Stimulated activated CD4-positive, alpha-beta T cell treated with anti-CD3 and anti-CD28 coated beads, Interleukin-1b, Interleukin-23, amount 100 ng/mL, for 24 hours (primary cell): ENCODE measurements around the gene DRG2.

ENCODE experiments used
- DNase-seq, 4 experiments: peaks; one replicate each; pipeline ENCODE4 v3.0.0-alpha.2; 2020; ENCODE audit warnings: low read depth in 4 of 4, low spot score in 1 of 4

DRG2 gene

DNA sequence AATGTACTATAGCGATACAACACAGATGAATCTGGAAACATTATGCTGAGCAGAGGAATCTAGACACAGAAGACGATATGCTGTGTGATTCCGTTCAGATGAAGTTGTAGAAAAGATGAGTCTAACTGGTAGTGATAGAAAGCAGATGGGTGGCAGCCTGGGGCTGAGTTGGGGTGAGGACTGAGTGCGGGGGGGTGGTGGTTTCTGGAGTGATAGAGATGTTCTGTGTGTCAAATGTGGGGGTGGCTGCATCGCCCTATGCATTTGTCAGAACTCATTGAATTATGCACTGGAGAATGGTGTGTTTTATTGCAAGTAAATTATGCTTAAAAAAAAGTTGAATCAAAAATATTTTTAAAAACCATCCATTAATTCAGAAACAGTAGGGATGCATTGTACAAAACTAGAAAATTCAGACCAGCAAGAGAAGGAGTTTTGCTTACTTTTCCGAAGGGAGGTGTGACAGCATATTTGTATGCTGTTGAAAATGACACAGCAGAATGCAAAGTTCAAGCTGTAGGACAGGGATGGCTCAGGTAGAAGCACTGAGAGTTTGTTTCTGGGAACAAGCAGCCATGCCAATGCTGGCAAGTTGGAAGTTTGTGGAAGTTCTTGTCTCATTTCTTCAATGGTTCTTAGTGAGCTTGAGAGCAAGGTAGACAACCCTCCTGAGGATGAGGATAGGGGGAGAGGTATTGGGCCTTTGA, 13.0 kb upstream of the DRG2 start:
- no peak for DNase-seq

DNA sequence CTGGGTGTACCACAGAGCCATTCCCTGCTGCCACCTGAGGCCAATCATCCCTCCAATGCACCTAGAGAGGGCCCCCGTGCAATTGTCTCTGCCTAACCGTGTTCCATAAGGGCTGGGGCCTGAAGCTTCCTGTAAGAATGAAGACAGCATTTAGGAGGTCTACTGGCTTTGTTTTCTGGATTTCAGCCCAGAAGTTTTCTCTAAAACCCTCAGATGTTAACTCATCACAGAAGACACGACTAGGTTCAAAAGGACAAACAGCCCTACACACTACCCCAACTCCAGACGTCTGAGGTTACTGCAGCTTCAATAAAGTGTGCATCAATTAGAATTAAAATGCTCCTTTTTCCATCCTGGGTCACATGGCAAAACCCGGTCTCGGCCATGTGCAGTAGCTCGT, 10.8 kb upstream of the DRG2 start:
- no peak for DNase-seq

DNA sequence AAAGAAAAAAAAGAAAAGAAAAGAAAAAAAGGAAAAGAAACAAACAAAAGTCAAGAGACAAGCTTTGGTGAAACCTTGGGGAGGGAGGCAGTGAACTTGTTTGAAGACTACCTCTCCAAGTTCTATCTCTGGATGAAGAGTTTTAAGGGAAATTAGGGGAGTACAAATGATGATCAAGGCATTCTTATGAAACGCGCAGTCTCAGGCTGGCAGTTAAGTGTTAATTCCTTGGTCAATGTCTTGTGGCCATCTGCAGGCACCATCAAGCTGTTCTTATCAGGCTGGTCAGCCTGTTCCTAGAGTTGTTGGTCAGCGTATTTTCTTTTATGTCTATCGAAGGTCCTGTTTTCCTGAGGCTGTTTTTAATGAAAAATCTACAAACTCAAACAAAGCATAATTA, 8.2 kb upstream of the DRG2 start:
- DNase-seq: no peak

DNA sequence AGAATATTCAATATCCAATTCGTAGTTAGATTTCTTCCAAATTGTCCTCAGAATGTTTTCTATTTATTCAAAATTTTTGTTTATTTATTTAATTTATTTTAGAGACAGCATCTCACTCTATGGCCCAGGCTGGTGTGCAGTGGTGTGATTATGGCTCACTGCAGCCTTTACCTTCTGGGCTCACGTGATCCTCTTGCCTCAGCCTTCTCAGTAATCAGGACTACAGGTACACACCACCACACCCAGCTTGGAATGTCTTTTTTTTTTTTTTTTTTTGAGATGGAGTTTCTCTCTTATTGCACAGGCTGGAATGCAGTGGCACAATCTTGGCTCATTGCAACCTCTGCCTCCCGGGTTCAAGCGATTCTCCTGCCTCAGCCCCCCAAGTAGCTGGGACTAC, 3.5 kb upstream of the DRG2 start:
- DNase-seq: no peak

DNA sequence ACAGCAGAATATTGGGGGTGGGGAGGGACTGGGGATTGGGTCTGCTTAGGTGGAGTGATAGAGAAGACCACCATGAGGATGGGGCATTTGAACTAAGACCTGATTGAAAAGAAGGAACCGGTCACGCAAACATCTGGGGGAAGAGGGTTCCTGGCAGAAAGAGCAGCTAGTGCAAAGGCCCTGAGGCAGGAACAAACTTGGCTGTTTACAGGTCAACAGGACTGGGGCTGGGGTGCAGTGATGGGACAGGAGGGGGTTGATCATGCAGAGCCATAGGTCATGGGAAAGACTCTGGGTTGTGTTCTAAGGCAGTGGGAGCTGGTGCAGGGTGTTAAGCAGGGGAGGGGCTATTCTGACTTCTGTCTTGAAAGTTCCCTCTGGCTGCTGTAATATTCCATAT, 1.9 kb downstream of the DRG2 start:
- no peak for DNase-seq

DNA sequence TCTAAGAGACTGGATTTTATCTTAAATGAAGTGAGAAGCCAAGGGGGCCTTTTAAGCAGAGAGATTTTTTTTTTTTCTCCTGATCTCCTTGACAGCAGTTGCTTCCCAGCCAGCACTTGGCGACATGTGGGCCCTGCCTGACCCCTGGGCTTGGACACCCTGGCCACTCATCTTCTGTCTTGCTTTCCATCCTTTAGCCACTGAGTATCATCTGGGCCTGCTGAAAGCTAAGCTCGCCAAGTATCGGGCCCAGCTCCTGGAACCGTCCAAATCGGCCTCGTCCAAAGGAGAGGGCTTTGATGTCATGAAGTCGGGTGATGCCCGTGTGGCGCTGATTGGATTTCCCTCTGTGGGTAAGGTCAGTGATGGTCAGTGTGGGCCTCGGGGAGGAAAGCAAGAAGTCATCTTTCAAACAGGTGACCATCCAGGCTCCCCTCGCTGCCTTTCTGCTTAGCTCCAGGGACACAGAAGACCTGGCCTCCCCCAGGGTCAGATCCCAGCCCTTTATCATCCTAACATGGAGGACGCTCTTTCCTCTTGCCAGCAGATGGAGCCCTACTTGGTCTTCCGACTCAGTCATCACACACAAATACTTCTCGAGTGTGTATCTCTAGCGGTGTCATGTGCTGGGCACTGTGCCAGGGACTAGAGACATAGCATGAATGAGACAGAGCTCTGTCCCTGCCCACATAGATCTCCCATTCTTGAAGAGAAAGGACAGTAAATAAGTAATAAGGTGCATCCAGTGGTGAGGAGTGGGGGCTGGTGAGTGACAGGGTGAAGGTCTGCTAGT, 6.1 kb downstream of the DRG2 start:
- DNase-seq: no peak

DNA sequence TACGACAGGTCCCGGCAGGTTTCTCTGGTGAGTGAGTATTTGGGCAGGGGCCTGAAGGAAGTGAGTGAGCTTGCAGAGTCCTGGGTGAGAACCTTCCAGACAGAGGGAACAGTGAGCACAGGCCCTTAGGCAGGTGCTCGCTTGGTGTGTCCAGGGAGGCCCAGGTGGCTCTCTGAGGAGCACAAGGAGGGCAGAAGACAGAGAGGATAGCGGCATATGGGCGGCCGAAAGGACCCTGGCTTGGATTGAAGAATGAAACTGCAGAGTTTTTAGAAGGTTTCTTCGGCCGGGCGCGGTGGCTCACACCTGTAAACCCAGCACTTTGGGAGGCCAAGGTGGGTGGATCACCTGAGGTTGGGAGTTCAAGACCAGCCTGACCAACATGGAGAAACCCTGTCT, 6.7 kb downstream of the DRG2 start:
- no peak for DNase-seq

DNA sequence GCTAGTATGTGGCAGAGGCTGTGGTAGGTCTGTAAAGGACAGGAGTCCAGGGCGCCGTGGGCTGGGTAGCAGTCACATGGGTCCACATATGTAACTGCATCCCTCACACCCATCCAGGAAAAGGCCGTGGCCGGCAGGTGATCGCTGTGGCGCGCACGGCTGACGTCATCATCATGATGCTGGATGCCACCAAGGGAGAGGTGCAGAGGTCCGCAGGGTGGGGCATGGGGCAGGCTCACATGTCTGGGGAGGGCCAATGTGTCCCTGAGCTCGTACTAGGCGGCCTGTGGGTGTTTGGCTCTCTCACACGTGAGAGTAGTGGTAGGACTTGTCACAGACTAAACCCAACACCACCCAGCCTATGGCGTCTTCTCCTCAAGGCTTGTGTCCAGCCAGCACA, 11.8 kb downstream of the DRG2 start:
- no peak for DNase-seq

DNA sequence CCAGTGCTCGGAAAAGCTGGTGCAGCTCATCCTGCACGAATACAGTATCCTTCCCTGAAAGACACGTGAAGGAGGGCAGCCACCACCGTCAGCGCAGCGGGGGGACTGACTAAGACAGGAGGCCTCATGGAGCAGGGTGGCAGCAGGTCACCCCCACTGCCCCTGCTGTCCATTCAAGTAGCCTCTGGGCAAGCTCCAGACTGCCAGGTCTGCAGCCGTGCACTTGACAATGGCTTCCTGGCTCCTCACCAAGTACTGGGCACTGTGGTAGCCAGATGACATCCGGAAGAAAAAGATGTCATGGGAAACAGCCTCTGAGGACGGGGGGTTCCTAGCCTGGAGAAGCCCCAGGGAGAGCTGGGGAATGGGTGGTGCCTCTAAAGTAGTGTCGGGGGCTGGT, 12.9 kb downstream of the DRG2 start:
- DNase-seq: no peak

DNA sequence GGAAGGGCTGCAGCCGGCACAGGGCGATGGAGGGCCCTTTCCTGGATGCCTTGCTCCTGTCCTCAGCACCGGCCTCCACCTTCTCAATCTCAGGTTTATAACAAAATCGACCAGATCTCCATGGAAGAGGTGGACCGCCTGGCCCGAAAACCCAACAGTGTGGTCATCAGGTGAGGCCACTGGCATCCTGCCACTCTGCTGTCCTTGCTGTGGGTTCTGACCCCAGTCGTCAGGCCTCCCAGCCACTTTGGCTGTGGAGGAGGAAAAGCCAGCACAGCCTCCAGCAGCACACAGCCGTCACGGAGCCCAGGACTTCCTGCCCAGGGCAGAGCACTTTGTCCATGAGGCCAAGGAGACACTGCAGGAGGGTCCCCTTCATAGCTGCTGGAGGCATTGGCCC, 14.1 kb downstream of the DRG2 start:
- no peak for DNase-seq

DNA sequence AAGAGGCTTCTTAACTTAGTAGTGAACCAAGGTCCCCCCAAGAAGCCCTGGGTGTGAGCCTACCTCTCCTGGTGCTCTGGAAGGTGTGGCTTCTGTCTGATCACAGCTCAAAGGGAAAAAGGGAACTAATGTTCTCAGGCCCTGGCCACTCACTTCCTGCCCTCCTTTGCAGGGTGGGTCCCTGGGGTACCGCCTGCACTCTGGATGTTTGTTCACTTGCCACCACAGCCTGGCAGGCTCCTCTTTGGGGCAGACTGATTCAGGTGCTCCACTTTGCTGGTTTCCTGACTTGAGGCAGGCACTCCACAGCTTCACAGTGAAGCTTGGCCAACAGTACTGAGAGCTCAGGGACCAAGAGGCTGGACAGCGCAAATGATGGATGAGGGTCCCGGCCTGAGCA, 14.9 kb downstream of the DRG2 start:
- no peak for DNase-seq

DNA sequence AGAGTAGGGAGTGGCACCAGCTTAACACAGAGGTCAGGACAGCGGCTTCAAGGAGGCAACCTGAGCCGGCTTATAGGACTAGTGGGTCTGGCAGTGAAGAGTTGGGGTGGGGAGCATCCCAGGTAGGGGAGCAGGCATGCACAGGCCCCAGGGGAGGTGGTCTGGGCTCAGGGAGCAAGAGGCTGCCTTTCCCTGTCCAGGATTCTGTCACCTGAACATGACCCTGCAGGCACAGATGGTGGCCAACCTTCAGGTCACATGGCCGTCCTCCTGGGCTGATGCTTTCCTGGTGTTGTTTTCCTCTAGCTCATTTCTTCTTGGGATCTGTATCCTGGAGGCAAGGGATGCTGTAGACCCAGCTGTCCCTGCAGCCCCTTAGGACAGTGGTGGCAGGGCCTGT, 17.3 kb downstream of the DRG2 start:
- DNase-seq: no peak

DNA sequence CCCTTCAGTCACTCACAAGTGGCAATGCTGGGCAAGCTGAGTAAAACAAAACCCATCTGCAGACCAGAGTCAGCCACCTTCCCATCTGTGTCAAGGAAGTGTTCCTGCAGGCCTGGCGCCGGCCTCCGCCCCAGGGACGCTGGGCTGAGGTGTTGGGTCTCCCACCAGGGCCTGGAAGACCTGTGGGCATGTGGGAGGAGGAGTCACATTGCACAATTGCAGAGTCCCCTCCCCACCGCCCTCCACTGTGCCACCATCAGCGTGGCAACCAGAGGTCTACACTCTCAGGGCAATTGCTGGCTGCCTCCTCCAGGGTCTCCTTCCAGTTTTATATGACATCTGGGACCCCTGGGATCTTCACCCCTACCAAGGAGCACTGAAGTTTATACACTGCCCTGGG, 17.8 kb downstream of the DRG2 start:
- no peak for DNase-seq

DNA sequence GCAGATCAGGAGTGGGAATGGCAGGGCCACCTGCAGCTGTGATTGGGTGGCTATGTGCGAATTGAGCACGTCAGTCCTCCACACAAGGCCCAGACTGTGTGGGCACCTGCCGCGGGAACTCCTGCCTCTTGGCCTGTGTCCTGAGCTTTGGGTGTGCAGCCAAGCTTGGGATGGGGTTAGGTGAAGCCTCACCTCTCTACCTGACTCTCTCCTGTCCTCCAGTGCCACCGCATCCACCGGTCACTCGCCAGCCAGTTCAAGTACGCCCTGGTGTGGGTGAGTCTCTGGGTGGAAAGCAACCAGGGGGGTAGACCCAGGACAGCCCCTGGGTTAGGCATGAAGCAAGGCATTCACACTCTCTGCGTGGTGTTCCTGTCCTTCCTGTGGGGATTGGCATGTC, 18.5 kb downstream of the DRG2 start:
- DNase-seq: no peak

DNA sequence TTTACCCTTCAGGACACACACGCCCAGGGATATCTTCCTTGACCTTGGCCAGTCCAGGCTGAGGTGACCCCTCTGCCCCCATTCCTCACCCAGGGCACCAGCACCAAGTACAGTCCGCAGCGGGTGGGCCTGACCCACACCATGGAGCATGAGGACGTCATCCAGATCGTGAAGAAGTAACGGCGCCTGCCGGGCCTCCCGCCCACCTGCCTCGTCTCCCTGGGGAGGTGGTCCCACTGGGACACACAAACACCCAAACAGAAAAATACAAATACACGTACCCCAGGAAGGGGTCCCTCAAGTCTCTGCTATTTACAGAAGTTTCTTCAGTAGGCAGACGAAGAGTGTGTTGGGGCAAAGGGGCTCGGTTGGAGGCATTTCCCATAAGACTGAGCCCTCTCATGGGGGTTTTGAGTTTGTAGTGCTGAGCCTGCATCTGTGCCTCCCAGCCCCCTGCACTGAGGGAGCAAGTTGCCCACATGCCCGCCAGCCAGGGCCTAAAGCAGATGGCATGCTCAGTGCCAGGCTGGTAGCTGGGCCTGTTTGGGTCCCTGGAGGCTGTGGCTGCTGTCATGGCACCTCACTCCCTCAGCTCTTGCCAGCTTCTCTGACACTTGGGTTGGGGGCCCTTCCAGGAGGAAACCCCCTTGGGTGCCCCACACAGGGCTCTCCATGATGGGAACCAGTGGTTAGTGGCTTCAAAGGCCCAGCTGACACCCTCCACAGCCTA, 19.5 kb downstream of the DRG2 start:
- DNase-seq: no peak

DNA sequence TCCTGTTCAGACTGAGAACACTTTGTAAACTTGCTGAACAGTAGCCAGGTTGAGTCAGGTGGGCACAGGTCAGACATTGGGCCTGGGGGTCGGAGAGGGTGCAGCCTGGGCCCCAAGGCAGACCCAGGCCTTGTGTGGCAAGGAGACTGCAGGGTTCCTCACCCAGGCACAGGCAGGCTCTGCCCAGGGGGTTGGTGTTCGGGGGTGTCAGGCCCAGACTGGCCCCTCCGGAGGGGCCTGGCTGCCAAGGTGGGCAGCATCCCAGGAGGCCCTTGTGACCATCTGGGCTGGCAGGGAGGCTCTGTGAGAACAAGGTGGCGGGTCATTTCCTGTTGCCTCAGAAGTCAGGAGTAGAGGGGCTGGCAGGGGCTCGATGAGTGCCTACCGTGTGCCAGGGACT, 20.2 kb downstream of the DRG2 start:
- no peak for DNase-seq

DNA sequence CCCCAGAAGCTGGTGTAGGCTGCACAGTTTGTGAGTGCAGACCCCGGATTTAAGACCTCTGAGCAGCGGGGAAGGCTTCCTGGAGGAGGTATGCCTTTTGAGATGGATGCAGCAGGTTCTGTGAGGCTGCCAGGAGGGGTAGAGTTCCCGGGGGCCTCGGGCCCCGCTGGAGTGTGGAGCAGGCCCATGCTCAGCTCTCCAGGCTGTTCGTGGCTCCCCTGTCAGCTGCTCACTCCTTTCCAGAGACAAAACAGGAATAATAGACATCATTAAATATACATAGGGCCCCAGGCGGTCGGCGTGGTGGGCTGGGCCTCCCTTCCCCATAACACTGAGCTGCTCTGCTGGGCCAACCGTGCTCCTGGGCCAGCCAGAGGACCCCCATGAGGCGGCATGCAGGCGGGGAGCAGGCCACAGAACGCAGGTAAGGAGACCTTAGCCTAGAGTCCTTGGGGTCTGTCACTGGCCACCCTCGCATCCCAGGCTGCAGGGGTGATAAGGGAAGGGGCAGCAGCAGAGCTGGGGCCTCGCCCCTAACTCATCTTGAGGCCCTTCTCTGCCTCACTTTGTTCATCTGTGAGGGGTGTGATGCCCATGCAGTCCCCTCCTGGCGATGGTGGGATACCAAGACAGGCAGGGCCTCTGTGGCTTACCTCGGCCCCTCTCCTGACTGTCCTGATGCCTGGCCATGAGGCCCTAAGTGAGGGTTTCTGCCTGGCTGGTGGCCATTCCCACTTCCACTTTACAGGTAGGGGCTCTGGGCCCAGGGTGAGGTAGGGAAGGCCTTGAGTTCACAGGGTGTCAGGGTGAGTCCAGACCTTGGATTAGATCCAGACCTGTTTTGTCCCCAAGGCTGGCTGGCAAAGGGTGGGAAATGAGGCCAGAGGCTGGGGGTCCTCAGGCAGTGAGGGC, 20.9 kb downstream of the DRG2 start, which contains the start of gene MYO15A:
Gene MYO15A (plus strand): TSS at position 356 of the 912 bp plus-strand sequence. CDS start 10,045 bp downstream, outside the sequence.
- no peak for DNase-seq

DNA sequence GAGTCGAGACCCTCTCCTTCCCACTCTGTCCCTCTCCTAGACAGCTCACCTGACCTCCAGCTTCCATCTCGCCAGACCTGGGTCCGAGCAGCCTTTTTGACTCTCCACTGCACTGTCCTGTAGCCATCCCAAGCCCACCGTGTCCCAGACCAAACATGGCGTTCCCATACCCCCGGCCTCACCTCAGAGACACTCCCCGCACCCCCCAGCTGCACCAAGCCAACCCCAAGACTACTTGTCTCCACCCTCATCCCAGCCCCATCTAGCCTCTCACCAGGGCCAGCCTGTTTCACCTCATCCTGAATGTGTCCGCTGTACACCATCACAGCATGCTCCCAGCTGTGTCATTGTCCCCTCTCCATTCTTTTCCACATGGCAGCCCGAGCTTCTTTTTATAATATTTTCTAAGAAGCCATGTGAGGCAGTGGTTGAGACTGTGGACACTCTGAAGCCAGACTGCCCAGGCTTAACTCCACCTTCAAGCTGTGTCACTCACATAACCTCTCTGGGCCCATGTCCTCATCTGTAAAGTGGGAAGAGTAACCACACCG, 22.3 kb downstream of the DRG2 start:
- no peak for DNase-seq

DNA sequence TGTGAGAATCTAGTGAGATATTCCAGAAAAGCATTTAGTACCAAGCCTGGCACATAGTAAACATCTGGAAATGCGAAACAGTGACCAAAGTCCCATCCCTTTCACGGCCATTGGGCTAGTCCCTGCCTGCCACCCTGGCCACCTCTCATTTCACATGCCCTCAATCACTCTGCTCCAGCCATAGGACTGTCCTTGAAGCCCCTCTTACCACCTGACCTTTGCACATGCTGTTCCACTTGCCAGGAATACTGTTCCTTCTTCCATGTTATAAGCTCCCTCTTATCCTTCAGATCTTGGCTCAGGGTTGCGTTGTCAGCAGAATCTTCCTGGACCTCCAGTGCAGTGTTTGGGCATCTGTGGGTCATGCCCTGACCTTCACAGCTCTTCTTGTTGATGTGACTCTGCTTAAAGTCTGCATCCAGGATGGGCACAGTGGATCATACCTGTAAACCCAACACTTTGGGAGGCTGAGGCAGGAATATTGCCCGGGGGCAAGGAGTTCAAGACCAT, 22.9 kb downstream of the DRG2 start:
- DNase-seq: no peak

DNA sequence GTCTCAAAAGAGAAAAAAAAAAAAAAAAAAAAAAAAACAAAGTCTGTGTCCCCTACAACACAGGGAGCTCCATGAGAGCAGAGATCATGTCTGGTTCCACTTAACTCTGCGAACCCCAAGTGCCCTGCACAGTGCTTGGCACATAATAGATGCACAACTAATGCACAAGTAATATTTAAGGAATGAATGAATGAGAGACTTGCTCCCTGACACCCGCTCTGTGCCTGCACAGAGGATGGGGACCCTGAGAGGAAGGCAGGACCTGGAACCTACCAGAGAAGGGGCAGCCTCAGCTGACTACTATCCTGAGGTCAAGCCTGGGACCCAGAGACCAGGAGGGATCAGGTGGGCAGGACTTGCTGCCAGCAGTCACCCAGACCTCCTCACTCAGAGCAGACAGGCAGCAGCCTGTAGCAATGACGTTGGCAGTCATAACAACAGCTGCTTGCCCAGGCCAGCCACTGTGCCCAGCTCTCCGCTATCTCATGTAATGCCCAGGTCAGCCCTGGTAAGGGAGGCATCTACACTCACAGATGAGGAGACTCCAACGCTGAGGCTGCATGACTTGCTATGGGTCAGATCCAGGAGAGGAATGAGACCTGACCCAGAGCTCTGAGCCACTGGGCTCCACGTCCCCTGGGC, 23.7 kb downstream of the DRG2 start:
- no peak for DNase-seq
